Gastroesophageal sphincter (tissue), 4 donors: Measurements from ENCODE around the gene TTBK1. TPM values are rescaled to one million over a fixed set of nuclear protein-coding genes. Genes with fewer than 3 reads are reported as not detected.
A peak's percentile ranks its signal among the peaks of the same experiment; 100 is the strongest.

Source experiments
- ATAC-seq: fragments of 150-250 bp; one replicate; pipeline ENCODE4 v1.9.1; 2016; ENCODE audit warnings: mild to moderate bottlenecking, moderate library complexity
- H3K27ac ChIP-seq, 4 donors: fragments of 200-600 bp; sonication (generic) in 3 of 4; 1 replicate in 3 of 4; 2 replicates in 1 of 4; pipeline ENCODE4 v1.5.1; 2016 to 2019
- H3K27me3 ChIP-seq: fragments of 200-600 bp; sonication (generic); one replicate; pipeline ENCODE4 v1.5.1; 2019
- H3K36me3 ChIP-seq, 2 donors: fragments of 200-600 bp; sonication (generic); one replicate each; pipeline ENCODE4 v1.5.1; 2019; ENCODE audit warnings: control low read depth in 1 of 2
- H3K4me1 ChIP-seq, 3 donors: fragments of 200-600 bp; sonication (generic); 1 replicate in 2 of 3; 2 replicates in 1 of 3; pipeline ENCODE4 v1.5.1; 2016 to 2019; ENCODE audit warnings: control low read depth in 2 of 3
- H3K4me3 ChIP-seq, 2 donors: fragments of 200-600 bp; sonication (generic); one replicate each; pipeline ENCODE4 v1.5.1; 2019; ENCODE audit warnings: mild to moderate bottlenecking in 1 of 2, moderate library complexity in 1 of 2
- H3K9me3 ChIP-seq, 3 donors: fragments of 200-600 bp; sonication (generic); one replicate each; pipeline ENCODE4 v1.5.1; 2017 to 2019; ENCODE audit warnings: control low read depth in 2 of 3
- CTCF ChIP-seq, 4 experiments: fragments of 200-600 bp in 2 of 4; fragments of 450-650 bp in 2 of 4; sonication (generic) in 1 of 4; IDR thresholded peaks; one replicate each; pipeline ENCODE4 v1.5.1; 2017 to 2019; ENCODE audit warnings: antibody characterized with exemption in 4 of 4, mild to moderate bottlenecking in 2 of 4, moderate library complexity in 2 of 4
- EP300 ChIP-seq: sonication (generic); formaldehyde crosslinking; IDR thresholded peaks from one replicate; pipeline ENCODE4 v1.6.1; 2017; ENCODE audit warnings: antibody characterized with exemption, mild to moderate bottlenecking
- POLR2A ChIP-seq, 2 donors: fragments of 450-650 bp; IDR thresholded peaks; one replicate each; pipeline ENCODE4 v1.6.1; 2017; ENCODE audit warnings: antibody characterized with exemption in 2 of 2, mild to moderate bottlenecking in 2 of 2, moderate library complexity in 1 of 2
- POLR2AphosphoS5 ChIP-seq: sonication (generic); formaldehyde crosslinking; IDR thresholded peaks from one replicate; pipeline ENCODE4 v1.6.1; 2017; ENCODE audit warnings: antibody characterized with exemption
- WGBS, 2 donors: methylation state at CpG; one replicate each; pipeline ENCODE4 v1.1.5; 2018; ENCODE audit warnings: low coverage in 1 of 2; 5-methylcytosine and 5-hydroxymethylcytosine counted together
- total RNA-seq, 4 donors: library from RNA; depleted of rRNA; stranded (reverse); fragments of >200 nt; gene quantifications; one replicate each; pipeline ENCODE4 v1.1.0, GENCODE V29; 2016

TTBK1 gene
- total RNA-seq, 4 donors from 2014 or later, result 0.08 to 0.20 TPM; not detected in 2

GRCh38 chr6:43260791-43261190, 17.5 kb downstream of the TTBK1 start:
- ATAC-seq, result no peak

GRCh38 chr6:43261198-43261597, 17.9 kb downstream of the TTBK1 start:
- Histone ChIP-seq H3K36me3 (no peaks in the 10 kb centered on the region), H3K4me3 (no peak overlapping the region), H3K27ac (no peak overlapping the region), H3K4me1 (no peaks in the 10 kb centered on the region), H3K27me3 (peaks cover 21% of the 10 kb centered on the region), H3K9me3 (no peaks in the 10 kb centered on the region)
- TF ChIP-seq POLR2A (IDR thresholded peaks at IDR 0.05), result no peak
- TF ChIP-seq POLR2AphosphoS5, result no peak
- TF ChIP-seq EP300, result no peak
- TF ChIP-seq CTCF (IDR thresholded peaks at IDR 0.05), result no peak
- ATAC-seq, result no peak
- 74 to 100% methylated on average over 2 to 5 of the region's 5 CpGs for WGBS, 2 donors

More at GRCh38 chr6:43260791-43261190, 17.5 kb downstream of the TTBK1 start:
- Histone ChIP-seq H3K36me3 (no peaks in the 10 kb centered on the region), H3K9me3 (no peaks in the 10 kb centered on the region), H3K27me3 (peaks cover 22% of the 10 kb centered on the region), H3K27ac (no peak overlapping the region), H3K4me1 (no peaks in the 10 kb centered on the region), H3K4me3 (no peak overlapping the region)
- WGBS, 2 donors, result 69 to 90% methylated on average over 2 to 3 of the region's 4 CpGs
- no peak for TF ChIP-seq EP300

- H3K27me3 ChIP-seq, result peaks cover 15% of the 10 kb centered on the region
- WGBS, 2 donors, result 72 to 85% methylated on average over 10 to 11 of the region's 14 CpGs
- ATAC-seq, result no peak
- no peaks in the 10 kb centered on the region for H3K4me1 ChIP-seq
- no peak overlapping the region for H3K4me3 ChIP-seq
- TF ChIP-seq POLR2AphosphoS5, result no peak
- TF ChIP-seq POLR2A (IDR thresholded peaks at IDR 0.05), result no peak
- no peak for TF ChIP-seq EP300
- TF ChIP-seq CTCF (IDR thresholded peaks at IDR 0.05), result no peak
- H3K27ac ChIP-seq, result no peak overlapping the region
- H3K9me3 ChIP-seq, result no peaks in the 10 kb centered on the region
- no peaks in the 10 kb centered on the region for H3K36me3 ChIP-seq
Observed at GRCh38 chr6:43262000-43262779, 18.9 kb downstream of the TTBK1 start.

GRCh38 chr6:43262780-43263313, 19.6 kb downstream of the TTBK1 start:
- no peak for ATAC-seq
- Histone ChIP-seq H3K27me3 (peaks cover 10% of the 10 kb centered on the region), H3K27ac (no peak overlapping the region), H3K4me3 (no peak overlapping the region), H3K9me3 (no peaks in the 10 kb centered on the region), H3K4me1 (peaks cover 0 to 4% (median 0%) of the 10 kb centered on the region in 3 donors), H3K36me3 (no peaks in the 10 kb centered on the region)
- TF ChIP-seq CTCF (IDR thresholded peaks at IDR 0.05) (no peak), EP300 (no peak), POLR2AphosphoS5 (no peak), POLR2A (IDR thresholded peaks at IDR 0.05) (no peak)
- WGBS, 2 donors, result 80% methylated on average over 1 of the region's 39 CpGs; no CpG with 5 or more reads in 1 of the 2 donors

GRCh38 chr6:43263314-43264178, 20.3 kb downstream of the TTBK1 start:
- Histone ChIP-seq H3K4me1 (peaks cover 0 to 11% (median 0%) of the 10 kb centered on the region in 3 donors), H3K36me3 (no peaks in the 10 kb centered on the region), H3K4me3 (no peak overlapping the region), H3K9me3 (no peaks in the 10 kb centered on the region), H3K27ac (no peak overlapping the region), H3K27me3 (peaks cover 8% of the 10 kb centered on the region)
- peak; percentile 78 for ATAC-seq
- TF ChIP-seq CTCF (IDR thresholded peaks at IDR 0.05) (peak in 3 of 4 experiments; percentile 58 to 86 (median 74)), EP300 (no peak)
- whole genome bisulfite sequencing, 2 donors, result 13 to 89% methylated on average over 3 of the region's 12 CpGs
